ENCODE data around the gene FAM83E. TPM values are rescaled to one million over a fixed set of nuclear protein-coding genes. Genes with fewer than 3 reads are reported as not detected.

Gene FAM83E
- total and polyA plus RNA-seq, 2 experiments from 2014 or later, result 1.0 to 2.3 TPM

DNA sequence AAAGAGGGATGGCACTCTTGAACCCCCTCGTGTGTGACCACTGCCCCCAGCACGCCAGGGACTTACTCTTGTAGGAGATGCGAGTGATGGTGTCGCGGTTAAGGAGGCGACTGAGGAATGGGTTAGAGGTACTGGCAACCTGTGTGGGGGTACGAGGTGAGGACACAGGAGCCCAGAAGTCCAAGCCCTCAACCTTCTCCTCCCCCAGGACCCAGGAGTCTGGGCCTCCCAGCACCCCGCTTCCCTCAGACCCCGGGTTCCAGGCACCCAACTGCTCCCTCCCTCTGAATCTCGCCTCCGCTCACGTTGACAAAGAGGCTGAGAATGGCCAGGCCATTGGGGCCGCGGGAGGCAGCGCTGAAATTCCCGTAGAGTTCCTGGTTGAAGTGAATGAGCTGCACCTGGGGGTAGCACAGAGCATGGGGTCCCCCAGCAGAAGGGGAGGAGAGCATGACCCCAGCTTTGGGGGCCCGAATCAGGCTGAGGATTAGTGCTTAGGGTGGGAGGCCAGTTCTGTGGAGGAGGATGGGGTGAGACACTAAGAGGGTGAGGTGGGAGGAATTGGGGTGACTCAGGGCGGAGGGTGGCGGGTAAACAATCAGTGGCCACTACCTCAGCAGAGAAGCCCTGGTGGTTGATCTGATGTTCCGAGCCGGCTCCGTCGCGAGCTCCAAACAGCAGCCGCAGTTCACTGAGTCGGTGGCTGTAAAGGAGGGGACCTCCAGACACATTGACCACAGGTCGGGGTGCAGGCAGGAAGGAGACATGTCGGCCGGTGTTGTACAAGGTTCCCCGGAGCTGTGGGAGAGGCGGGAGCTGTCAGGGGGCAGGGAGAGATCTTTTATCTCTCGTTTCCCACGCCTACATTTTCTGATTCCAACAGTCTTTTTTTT is 24.9 kb upstream of the FAM83E start:
- peak overlapping the region; percentile 83 for H3K4me2 ChIP-seq
- no peak for ATAC-seq
- no peak overlapping the region for H3K27ac ChIP-seq (ENCODE audit: low read depth)
- no peak for TF ChIP-seq REST (IDR thresholded peaks at IDR 0.05; ENCODE audit: unreplicated experiment)
- TF ChIP-seq CTCF (conservative IDR thresholded peaks at IDR 0.05; ENCODE audit: low read depth in 2 of 2), result no peak
- no peak for TF ChIP-seq POLR2AphosphoS5 (IDR thresholded peaks at IDR 0.05; ENCODE audit: low read depth)
- no peak for TF ChIP-seq NANOG (IDR thresholded peaks at IDR 0.05; ENCODE audit: borderline replicate concordance)
- no peak for TF ChIP-seq EZH2phosphoT487 (IDR thresholded peaks at IDR 0.05; ENCODE audit: unreplicated experiment)
- H3K9me3 Mint-ChIP-seq, result no peaks in the 10 kb centered on the region
- H3K36me3 ChIP-seq (ENCODE audit: insufficient read depth), result no peaks in the 10 kb centered on the region
- peak overlapping the region; percentile 75 for H3K4me3 ChIP-seq
- peaks cover 27% of the 10 kb centered on the region for H3F3A ChIP-seq (replicated peaks; ENCODE audit: low read depth)
- H3K79me2 ChIP-seq (replicated peaks; ENCODE audit: insufficient read depth), result no peaks in the 10 kb centered on the region
- peak overlapping the region; percentile 81; the same call in 1 of the 3 replicates for H3K4me3 Mint-ChIP-seq
- peaks cover 30% of the 10 kb centered on the region for H3K4me1 ChIP-seq (ENCODE audit: insufficient read depth)
- H3K27me3 ChIP-seq (ENCODE audit: insufficient read depth), result peaks cover 21% of the 10 kb centered on the region
- no peaks in the 10 kb centered on the region for H3K9me2 ChIP-seq (ENCODE audit: insufficient read depth)
- DNase-seq (ENCODE audit: low spot score), result peak; percentile 63
- peaks cover 31% of the 10 kb centered on the region for H3K4me1 Mint-ChIP-seq
- no peaks in the 10 kb centered on the region for H4K20me1 ChIP-seq (replicated peaks; ENCODE audit: insufficient read depth)
- H3K27me3 Mint-ChIP-seq (ENCODE audit: insufficient read depth, low read depth, poor library complexity), result peaks cover 18% of the 10 kb centered on the region
- peak overlapping the region; percentile 92 for H3K27ac Mint-ChIP-seq
- H2AFZ ChIP-seq, result peak overlapping the region; percentile 56; the same call in 1 of the 2 replicates
- H3K36me3 Mint-ChIP-seq (ENCODE audit: low read depth), result peaks cover 36% of the 10 kb centered on the region

DNA sequence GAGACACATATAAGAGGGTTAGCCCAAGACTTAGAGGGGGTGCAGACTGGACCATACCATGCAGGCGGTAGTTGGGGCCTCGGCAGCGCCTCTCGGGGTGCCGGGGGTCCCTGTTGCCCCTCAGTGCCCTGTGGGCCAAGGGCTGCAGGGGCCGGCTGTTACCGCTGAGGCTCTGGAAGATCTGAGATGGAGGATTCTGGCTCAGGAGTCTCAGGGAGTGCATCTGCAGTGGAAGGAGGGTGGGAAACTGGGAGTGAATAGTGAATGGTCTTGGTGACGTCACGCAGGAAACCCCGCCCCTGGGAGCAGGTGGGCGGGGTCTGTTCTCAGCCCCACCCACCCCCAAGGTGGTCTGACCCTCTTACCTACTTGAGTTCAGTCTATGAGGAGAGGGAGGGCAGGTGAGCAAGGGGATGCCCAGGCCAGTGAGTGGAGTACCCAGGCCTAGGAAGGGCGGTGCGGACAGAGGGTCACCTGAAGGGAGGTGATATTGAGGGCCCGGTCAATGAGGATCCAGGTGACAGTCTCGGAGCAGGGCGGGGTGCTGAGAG is 24.0 kb upstream of the FAM83E start:
- H3K4me2 ChIP-seq, result peak overlapping the region; percentile 83
- peaks cover 29% of the 10 kb centered on the region for H3K4me1 Mint-ChIP-seq
- no peak for TF ChIP-seq ZNF462 (CRISPR knock-in tag; IDR thresholded peaks at IDR 0.05)
- no peak for TF ChIP-seq NANOG (IDR thresholded peaks at IDR 0.05; ENCODE audit: borderline replicate concordance)
- TF ChIP-seq POLR2AphosphoS5 (IDR thresholded peaks at IDR 0.05; ENCODE audit: low read depth), result peak; percentile 88
- TF ChIP-seq CREB1 (CRISPR knock-in tag; IDR thresholded peaks at IDR 0.05; ENCODE audit: low read depth), result peak; percentile 95

More for the DNA sequence above, 24.0 kb upstream of the FAM83E start:
- DNase-seq (ENCODE audit: low spot score), result peak; percentile 67
- peaks cover 21% of the 10 kb centered on the region for H3K27me3 ChIP-seq (ENCODE audit: insufficient read depth)
- Mint-ChIP-seq H3K36me3 (ENCODE audit: low read depth) (peaks cover 32% of the 10 kb centered on the region), H3K4me3 (peak overlapping the region; percentile 81), H3K9me3 (no peaks in the 10 kb centered on the region), H3K27ac (peak overlapping the region; percentile 92), H3K27me3 (ENCODE audit: insufficient read depth, low read depth, poor library complexity) (peaks cover 18% of the 10 kb centered on the region)
- no peaks in the 10 kb centered on the region for H3K79me2 ChIP-seq (replicated peaks; ENCODE audit: insufficient read depth)
- no peaks in the 10 kb centered on the region for H3K9me2 ChIP-seq (ENCODE audit: insufficient read depth)
- H3K4me1 ChIP-seq (ENCODE audit: insufficient read depth), result peaks cover 29% of the 10 kb centered on the region
- no peaks in the 10 kb centered on the region for H3K36me3 ChIP-seq (ENCODE audit: insufficient read depth)
- no peaks in the 10 kb centered on the region for H4K20me1 ChIP-seq (replicated peaks; ENCODE audit: insufficient read depth)
- peak overlapping the region; percentile 75 for H3K4me3 ChIP-seq
- peak overlapping the region; percentile 71 for H3K27ac ChIP-seq (ENCODE audit: low read depth)
- H2AFZ ChIP-seq, result no peak overlapping the region
- peak; percentile 0; the same call in 1 of the 3 replicates for ATAC-seq
- peaks cover 28% of the 10 kb centered on the region for H3F3A ChIP-seq (replicated peaks; ENCODE audit: low read depth)
